ENCODE results near the gene IFITM2.
"Not testable (repeated sequence)": the region's sequence is repeated elsewhere in the genome, so short reads cannot be mapped to it uniquely, and the experiment has no call there.

The IFITM2 gene

DNA sequence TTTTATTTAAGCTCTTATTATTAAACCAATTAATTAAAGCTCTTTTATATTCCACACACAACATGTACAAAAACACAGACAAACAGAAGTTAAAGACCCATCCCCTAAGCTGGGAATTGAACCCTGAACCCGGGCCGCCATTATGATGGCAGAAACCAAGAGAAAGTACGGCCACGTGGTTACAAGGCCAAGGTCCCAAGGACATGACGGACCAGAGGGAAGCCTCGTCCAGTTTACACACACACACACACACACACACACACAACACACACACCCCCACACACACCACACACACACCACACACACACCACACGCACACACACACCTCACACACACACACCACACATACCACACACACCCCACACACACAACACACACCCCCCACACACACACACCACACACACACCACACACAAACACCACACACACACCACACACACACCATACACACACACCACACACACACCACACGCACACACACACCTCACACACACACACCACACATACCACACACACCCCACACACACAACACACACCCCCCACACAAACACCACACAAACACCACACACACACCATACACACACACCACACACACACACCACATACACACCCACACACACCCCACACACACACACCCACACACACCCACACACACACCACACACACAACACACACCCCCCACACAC, 41.8 kb downstream of the IFITM2 start:
- DNase-seq, result not testable (repeated sequence)

DNA sequence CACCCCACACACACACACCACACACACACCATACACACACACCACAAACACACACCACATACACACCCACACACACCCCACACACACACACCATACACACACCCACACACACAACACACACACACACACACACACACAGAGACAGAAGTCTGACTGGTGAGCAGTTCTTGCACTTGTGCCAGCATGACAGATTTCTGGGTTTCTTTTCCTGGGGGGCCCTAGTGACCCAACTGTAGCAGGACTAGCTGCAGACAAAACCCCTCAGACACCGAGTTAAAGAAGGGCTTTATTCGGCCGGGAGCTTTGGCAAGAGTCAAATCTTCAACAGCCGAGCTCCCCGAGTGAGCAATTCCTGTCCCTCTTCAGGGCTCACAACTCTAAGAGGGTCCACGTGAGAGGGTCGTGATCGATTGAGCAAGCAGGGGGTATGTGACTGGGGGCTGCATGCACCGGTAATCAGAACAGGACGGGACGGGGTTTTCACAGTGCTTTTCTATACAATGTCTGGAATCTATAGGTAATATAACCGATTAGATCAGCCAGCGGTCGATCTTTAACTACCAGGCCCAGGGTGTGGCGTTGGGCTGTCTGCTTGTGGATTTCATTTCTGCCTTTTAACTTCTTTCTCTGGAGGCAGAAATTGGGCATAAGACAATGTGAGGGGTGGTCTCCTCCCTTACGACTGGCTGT, 42.6 kb downstream of the IFITM2 start:
- DNase-seq, result not testable (repeated sequence)

DNA sequence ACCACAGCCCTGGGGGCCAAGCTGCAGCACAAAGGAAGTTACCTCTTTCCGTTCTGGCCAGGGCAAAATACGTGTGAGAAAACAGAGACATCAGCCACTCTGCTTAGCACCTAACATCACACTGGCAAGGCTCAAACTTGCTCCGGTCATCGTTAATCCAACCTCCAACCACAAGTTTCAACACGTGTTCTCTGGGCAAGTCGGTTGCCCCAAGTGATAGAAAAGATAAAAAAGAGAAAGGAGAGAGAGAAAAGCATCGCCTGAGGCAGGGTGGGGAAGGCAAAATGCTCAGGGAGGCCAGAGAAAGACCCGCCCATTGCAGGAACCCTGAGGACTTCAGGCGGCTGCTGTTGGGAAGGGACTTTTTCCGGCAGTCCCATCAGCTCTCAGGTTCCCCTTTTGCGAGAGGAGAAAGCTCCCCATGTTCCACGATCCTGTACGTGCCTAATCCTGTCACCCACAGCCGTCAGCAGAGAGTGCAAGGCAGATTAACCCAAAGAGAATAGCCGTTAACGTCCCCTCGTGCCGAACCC, 43.2 kb downstream of the IFITM2 start:
- peak; percentile 79 for DNase-seq

DNA sequence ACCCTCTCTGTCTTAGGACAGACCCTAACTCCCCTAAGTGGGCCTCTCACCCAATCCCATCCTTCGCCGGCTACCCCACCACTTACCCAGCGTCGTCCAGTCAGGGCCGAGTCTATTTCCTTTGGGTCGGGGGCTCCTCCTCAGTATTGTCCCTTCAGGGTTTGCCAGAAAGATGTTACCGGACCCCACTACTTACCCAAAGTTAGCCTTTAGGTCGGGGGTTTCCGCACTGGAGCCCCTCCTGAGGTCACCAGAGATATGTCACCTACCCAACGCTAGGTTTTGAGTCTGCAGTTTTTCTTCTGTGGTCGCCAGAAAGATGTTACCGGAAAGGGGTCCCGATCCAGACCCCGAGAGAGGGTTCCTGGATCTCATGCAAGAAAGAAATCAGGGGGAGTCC, 43.8 kb downstream of the IFITM2 start:
- no peak for DNase-seq

DNA sequence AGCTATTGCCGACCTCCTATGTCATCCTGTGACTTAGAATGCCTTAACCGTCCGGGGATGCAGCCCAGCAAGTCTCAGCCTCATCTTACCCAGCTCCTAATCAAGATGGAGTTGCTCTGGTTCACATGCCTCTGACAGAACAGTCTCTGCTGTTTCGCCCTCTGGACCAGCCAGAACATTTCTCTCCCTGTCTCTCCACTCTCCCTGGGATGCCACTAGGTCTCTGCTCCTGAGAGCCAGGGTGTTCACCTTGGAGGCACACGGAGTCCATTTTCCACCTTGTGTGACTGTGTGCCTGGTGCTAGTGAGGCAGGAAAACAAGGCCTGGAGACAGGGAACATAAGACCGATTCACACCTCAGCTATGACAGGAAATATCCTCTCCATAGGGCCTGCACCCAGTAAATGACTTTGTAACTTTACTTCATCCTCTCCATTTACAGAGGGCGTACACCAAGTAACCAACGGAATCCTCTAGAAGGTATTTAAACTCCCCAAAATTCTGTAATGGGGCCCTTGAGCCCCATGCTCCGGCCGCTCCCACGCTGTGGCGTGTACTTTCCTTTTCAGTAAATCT, 44.9 kb downstream of the IFITM2 start:
- DNase-seq, result no peak

DNA sequence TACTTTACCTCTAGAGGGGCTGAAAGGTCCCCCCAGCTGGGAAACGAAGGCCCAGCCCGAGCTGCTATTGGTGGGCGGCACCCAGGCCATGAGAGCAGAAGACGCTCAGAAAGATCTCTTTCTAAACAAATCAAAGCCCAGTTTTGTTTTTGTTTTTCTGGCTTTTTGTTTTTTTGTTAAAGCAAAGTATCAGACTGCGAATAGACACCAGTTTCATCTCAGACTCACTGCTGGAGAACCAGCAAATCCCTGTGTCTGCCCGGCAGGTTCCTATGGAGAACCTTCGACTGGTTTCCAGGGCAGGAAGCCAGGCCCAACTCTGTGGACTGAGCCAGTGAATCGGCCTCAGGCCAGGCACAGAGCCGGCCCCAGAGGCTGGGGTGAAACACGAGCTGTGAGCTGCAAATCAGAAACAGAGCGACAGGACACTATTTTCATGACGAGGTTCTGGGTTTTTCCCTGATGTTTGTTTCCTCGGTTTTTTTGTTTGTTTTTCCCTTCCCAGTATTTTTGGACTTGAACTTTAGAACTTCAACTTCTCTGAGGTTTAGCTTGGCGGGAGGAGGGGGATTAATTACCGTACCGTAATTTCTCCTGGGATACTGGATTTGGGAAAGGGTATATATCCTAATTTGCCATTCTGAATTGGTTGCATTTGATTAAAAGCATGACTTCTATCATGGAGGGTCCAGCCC, 45.7 kb downstream of the IFITM2 start:
- no peak for DNase-seq

DNA sequence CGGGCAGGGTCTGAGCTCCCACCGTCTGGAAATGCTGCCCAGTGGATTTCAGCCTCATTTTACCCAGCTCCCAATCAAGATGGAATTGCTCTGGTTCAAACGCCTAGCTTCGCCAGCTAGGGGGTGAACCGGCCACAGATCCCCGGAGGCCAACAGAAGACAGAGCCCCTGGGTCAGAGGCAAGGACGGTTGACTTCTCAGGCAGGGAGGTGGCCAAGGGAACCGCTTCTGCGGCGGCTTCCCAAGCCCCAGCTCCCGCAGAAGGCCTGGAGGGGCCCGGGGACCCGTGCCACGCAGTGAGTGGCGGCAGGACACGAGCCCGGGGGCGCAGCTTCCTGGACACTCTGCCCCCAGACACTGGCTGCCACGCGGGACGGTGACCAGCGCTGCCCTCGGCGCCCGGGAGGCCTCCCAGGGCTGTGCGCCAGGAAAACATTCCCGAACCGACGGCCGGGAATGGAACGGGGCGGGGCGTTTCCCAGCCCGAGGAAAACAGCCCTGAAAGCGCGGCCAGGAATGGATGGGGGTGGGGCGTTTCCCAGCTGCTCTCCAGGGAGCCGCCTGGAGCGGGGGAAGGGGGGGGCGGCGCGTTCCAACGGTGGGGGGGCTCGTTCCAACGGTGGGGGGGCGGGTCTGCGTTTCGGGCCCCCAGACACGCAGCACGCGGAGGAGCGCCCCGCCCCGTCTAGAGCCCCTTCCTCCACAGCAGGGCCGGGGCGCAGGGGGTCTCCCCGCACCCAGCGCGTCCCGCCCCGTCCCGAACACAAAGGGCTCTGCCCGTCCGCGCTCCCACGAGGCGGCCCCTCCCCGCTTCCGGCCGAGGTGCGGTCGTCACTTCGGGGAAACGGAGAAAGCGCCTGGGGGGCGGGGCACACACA, 48.2 kb downstream of the IFITM2 start:
- DNase-seq, result peak; percentile 9

DNA sequence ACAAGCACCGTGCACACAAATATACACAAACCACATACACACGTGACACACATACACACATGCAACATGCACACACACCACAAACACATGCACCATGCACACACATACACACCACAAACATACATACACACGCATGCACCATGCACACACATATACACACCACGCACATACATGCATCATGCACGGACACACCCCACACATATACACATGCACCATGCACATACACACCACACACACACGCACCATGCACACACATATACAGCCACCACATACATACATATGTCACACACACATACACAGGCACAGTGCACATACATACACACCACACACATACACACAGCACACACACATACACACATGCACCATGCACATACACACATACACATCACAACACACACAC, 49.0 kb downstream of the IFITM2 start:
- DNase-seq, result no peak

DNA sequence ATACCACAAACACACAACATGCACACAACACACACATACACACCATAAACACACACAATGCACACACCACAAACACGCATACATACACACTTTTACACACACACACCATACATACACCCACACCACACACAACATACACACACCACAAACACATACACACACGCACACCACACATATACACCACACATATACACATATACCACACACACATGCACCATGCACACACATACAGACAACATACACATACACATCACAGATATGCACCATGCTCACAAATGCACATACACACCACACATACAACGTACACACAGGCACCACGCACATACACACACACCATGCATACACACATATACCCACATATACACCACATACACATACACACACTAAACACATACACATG, 50.0 kb downstream of the IFITM2 start:
- DNase-seq, result no peak

DNA sequence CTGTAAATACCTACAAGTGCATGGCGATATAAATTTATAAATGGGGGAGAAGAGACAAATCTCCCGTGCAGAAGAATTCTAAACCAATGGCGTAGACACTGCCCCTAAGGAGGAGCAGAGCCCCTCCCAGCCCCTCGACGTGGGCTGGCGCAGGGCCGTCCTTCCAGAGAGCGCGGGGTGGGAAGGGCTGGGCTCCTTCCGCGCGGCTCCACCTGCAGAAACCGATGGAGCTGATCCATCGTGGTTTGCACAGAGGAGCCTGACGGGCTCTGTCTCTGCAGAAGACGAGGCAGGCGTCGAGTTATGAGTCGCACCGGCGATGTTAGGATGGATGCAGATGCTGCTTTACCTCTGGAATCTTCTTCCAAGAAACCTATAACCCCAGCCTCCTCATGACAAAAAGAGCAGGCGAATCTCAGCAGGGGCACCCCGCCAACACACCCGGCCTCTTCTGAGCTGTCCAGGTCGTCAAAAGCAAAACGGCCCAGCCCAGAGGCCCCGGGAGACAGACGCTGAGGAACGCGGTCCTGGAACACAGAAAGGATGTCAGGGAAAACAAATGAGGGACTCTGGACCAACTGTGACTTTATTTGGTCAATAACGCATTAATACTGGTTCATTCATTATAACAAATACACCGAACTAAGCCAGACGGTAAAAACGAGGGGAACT, 50.6 kb downstream of the IFITM2 start:
- no peak for DNase-seq
